Measurements from ENCODE around the gene BICD2. TPM values are rescaled to one million over a fixed set of nuclear protein-coding genes. Genes with fewer than 3 reads are reported as not detected.
A peak's percentile ranks its signal among the peaks of the same experiment; 100 is the strongest.
"Not testable (repeated sequence)": the region's sequence is repeated elsewhere in the genome, so short reads cannot be mapped to it uniquely, and the experiment has no call there.

The BICD2 gene
- 22.2 and 39.0 TPM in 2 replicates for total RNA-seq (2014; rRNA removed; shearing (Covaris generic))

- DNase-seq (ENCODE audit: low read depth) = no peak
Measured at GRCh38 chr9:92764381-92764987, at the start of gene BICD2. Gene BICD2 (minus strand): TSS chr9:92764833. CDS start chr9:92764744, 89 bp downstream.

DNA sequence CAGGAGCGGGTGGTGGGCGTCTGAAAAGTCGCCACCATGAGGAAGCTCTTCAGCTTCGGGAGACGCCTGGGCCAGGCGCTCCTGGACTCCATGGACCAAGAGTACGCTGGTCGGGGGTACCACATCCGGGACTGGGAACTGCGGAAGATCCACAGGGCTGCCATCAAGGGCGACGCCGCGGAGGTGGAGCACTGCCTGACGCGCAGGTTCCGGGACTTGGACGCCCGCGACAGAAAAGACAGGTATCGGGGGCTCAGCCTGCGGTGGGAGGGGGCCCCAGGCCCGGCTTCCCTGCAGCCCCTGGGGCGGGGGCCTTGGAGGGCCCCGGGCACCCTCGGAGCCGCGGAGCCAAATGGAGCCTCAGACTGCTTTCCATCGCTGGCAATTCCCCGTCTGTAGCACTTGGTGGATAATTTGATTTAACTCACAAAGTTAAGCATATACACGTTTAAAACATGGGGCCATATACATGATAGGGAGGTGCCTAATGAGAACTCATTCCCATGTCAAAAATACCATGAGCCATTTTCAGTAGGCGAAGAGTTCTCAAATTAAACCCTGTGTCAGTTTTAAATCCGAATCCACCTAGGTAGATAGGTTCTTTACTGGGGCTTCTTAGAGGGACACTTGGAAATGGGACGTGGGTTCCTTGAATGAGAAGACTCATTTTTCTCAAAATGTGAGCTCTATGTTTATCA, 45.1 kb upstream of the BICD2 start:
- not testable (repeated sequence) for DNase-seq (ENCODE audit: low read depth)

GRCh38 chr9:92808726-92809451, 44.3 kb upstream of the BICD2 start:
- peak; percentile 58 for DNase-seq (ENCODE audit: low read depth)

DNA sequence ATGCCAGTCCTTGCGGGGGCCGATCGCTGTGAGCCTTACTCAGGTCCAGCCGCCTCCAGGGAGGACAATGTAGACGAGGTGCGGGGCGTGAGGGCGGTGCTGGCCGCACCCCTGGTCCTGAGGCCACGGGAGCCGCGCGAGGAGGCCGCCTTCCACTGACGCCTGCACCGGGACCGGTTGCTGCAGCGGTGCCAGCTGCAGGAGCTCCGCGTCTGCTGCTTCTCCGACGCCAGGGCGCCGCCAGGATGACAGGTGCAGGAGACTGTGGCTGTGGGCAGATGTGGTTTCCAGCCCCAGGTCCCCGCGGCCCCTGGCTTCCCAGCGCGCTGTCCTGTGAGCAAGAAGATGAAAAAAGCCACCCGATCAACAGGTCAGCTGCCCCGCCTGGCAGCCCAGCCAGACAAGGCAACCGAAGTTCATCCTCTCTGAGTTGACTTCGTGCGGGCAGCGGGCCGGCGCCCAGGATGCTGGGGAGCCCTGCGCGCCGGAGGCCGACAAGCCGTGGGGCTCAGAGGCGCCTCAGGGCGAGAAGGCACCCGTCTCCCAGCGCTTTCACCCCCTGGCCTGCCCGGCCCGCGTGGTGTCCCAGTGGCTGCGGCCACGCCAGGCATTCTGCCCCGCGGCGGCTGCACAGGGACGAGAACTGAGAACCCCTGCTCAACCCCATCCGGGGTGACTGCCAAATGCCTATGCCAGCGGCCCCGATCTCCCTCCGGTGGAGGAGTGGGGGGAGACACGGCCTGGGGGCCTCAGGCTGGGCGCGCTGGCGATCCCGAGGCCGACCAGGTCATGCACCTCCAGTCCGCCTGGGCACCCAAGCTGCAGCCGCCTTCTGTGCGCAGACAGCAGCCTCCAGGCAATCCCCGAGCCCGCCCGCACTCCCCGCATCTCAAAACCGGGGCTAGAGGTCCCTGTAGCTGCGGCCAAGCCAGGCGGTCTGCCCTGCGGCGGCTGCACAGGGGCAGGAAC, 43.4 kb upstream of the BICD2 start:
- peak; percentile 12 for DNase-seq (ENCODE audit: low read depth)

DNA sequence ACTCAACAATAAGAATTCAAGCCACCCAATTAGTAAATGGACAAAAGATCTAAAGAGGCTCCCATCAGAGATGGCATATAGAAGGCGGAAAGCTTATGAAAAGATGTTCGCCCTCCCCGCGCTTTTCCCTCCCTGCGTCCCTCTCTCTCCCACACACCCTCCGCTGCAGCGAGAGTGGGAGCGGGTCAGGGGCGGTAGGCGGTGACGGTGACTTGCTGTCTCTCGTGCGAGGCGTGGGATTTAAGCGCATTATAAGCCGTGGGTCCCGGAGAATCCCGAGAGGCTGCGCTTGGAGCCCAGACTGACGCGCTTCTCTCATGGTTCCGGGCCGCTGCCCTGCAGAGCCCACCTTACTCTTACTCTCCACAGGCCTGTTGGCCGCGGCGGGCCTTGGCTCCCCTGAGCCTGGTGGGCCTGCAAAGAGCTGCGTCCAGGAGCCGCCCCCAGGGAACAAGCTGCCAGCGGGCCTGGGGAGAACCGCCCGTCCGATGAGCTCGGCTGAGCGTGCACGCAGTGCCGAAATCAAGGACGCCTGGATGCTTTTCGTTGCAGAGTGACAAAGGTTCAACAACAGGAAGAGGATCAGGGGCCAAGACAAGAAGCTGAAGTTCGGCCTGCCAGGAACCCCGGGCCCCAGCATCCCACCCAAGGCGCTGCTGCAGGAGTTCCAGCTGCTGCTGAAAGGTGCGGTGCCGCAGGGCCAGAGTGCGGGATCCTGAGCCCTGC, 42.6 kb upstream of the BICD2 start:
- no peak for DNase-seq (ENCODE audit: low read depth)

- DNase-seq (ENCODE audit: low read depth) = no peak
Measured at GRCh38 chr9:92804727-92805126, 40.1 kb upstream of the BICD2 start.

DNA sequence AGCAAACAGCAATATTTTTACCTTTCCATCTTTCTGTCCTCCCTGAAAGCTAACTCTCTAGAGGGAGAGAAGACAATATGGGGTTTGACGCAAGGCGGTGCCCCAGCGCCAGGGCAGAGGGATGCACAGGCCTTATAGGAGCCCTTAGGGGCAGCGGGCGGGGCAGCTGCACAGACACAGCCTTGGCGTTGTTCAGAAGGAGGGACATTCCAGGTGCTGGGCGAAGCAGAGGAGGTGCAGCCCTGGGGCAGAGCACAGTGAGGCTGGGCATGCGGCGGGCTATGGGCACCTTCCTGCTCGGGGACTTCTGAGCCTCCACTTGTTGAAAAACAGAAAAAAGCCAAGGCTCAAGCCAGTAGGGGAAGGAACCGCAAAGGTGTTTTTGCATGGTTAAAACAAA, 33.7 kb upstream of the BICD2 start:
- DNase-seq (ENCODE audit: low read depth) = no peak

GRCh38 chr9:92796337-92796804, 31.7 kb upstream of the BICD2 start:
- not testable (repeated sequence) for DNase-seq (ENCODE audit: low read depth)

DNA sequence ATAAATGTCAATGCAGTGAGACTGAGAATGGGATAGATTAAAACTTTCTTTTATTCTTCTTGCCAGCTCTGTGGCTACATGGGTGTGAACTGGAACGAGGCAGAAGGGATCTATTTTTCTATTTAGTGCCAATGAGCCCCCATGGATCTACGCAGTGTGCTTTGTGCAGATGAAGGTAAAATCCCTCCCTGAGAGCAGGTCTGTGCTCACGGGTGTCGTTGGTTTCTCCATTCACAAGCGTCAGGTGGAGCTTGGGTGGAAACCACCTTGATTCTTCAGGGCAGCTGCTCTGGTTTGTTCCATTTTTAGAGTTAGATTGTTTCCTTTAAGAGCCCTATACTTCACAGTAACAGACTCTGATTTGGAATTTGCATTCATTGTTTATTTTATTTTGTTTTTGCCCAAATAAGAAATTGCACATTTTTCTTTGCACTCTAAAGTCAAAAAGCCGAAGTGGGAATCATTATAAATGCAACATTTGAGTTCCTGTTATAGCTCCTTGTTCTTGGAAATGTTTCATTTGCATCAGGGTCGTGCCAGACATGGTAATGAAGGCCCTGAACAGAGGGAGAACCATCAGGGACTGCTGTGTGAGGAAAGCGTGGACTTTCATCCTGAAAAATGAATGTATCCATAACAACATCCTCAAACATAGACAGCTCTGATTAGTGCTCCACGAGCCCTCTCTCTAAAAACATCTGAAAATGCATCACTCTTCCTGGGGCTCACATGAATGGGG, 31.1 kb upstream of the BICD2 start:
- DNase-seq (ENCODE audit: low read depth) = no peak

DNA sequence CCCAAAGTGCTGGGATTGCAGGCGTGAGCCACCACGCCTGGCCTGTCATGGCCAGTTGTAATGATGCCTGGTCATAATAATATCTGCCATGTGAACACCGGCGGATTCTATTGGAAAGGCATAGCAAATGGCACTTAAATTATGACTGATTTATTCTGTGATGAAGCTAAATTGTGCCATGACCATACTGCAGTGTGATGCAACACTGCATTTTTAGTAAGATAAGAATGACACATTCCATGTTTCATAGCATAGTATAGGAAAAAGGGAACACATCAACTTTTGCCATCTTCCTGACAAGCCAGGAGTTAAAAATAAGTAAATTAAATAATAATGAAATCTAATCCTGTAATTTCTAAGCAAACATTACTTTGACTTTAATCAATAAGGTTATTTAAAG, 30.4 kb upstream of the BICD2 start:
- DNase-seq (ENCODE audit: low read depth) = no peak

- no peak for DNase-seq (ENCODE audit: low read depth)
Measured at GRCh38 chr9:92794426-92794825, 29.8 kb upstream of the BICD2 start.

- DNase-seq (ENCODE audit: low read depth) = peak; percentile 74
Measured at GRCh38 chr9:92790542-92791527, 26.2 kb upstream of the BICD2 start.

GRCh38 chr9:92786298-92786697, 21.7 kb upstream of the BICD2 start:
- no peak for DNase-seq (ENCODE audit: low read depth)

DNA sequence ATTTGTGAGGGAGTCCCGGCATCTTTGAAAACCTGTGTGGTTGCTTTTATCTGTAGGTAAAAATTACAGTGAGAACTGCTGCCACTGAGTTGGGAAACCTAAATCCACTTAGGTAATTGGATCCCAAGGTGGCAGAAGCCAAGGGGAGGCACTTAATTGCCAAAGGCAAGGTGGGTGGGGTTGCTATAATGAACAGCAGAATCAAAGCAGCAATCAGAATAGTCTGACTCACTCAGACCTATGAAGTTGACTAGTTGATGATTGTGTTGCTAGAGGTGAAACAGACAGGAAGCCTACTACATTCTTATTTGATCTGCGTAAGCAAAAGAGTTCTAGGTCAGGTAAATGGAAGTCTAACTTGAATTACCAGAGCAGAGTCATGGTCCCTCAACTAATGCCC, 17.3 kb upstream of the BICD2 start:
- DNase-seq (ENCODE audit: low read depth) = no peak

DNA sequence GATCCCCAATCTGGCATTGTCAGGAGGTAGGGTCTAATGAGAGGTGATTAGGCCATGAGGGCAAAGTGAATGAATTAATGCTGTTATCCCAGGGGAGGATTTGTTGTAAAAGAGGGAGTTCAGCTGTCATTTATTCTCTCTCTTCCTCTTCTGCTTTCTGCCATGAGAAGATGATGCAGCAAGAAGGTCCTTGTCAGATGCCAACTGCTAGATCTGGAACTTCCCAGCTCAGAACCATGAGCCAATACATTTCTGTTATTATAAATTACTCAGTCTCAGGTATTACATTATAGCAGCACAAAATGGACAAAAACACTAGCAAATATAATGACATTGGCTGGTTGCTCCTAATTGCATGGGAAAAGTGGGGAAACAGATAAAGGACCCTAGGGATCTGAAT, 15.6 kb upstream of the BICD2 start:
- DNase-seq (ENCODE audit: low read depth) = no peak

GRCh38 chr9:92775466-92775865, 10.8 kb upstream of the BICD2 start:
- no peak for DNase-seq (ENCODE audit: low read depth)

DNA sequence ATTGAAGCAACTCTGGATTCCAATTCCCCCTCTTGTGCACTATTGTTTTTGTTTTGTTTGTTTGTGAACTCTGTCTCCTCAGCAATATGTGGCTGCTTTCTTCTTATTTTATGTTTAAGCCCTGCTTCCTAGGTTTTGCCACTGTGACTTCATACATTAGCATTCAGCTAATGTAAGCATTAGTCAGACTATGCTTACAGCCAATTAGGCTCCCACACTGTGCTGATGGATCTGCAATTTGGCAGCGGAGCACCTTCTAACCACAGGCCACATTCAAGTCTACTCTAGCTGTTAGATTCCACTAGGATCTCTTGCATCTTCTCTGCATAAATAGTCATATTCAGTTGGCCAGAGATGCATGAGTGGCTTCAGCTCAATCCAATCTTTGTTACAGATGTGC, 9.6 kb upstream of the BICD2 start:
- peak; percentile 87 for DNase-seq (ENCODE audit: low read depth)

- DNase-seq (ENCODE audit: low read depth) = no peak
Measured at GRCh38 chr9:92773810-92774209, 9.2 kb upstream of the BICD2 start.

DNA sequence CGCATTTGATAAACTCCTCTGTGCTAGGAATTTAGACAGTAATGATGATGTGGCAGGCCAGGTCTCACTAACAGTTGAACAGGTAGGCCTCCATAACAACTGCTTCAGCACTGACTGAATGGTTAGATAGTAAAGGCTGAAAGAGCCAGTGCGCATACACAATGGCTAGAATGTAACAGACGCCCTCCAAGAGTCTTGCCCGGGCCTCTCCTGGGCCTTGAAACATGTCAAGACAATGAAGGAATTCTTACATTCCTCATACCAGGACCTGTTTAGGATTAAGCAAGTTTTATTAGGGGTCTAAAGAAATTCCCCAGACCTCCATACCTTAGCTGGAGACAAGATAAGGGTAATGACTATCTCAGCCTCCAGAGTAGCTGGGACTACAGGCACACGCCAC, 6.7 kb upstream of the BICD2 start:
- DNase-seq (ENCODE audit: low read depth) = no peak

Measured in M059J (cell line).